Measurements from ENCODE around the gene SETBP1.

Gene SETBP1

GRCh38 chr18:45037618-45038017, 356.9 kb downstream of the SETBP1 start:
- POLR2A ChIA-PET = no interaction called here
- Histone ChIP-seq H3K36me3 (ENCODE audit: control insufficient read depth in 4 of 4, insufficient read depth in 4 of 4, low read length in 3 of 4) (peaks cover 0 to 8% (median 0%) of the 10 kb centered on the region in 4 experiments), H3K27me3 (replicated peaks in 2 of 5; ENCODE audit: control insufficient read depth in 4 of 5, insufficient read depth in 5 of 5, low read length in 4 of 5) (no peaks in the 10 kb centered on the region), H3K27ac (ENCODE audit: insufficient read depth in 1 of 2, low read depth in 1 of 2, low read length in 2 of 2, poor library complexity in 1 of 2, severe bottlenecking in 2 of 2) (no peak overlapping the region), H3K9me3 (ENCODE audit: control extremely low read depth in 1 of 5, control insufficient read depth in 4 of 5, insufficient read depth in 2 of 5, low read depth in 1 of 5, low read length in 4 of 5) (no peaks in the 10 kb centered on the region), H3K4me1 (ENCODE audit: control extremely low read depth in 1 of 4, control insufficient read depth in 4 of 4, insufficient read depth in 4 of 4, low read length in 3 of 4) (no peaks in the 10 kb centered on the region), H3K4me3 (ENCODE audit: control insufficient read depth in 1 of 7, extremely low read depth in 1 of 7, insufficient read depth in 4 of 7, low read depth in 2 of 7, low read length in 6 of 7) (no peak overlapping the region)
- CTCF ChIA-PET = interaction anchor here (1.3 kb wide), 1 partner anchor 175 kb away, joined by 3 read pairs; no protein-coding TSS in a partner anchor
- DNase-seq = no peak
- 100% methylated on average over 2 of the region's 2 CpGs for WGBS (ENCODE audit: insufficient coverage)

- DNase-seq = no peak
- no peak overlapping the region for H3K4me3 ChIP-seq (ENCODE audit: control insufficient read depth in 1 of 7, extremely low read depth in 1 of 7, insufficient read depth in 4 of 7, low read depth in 2 of 7, low read length in 6 of 7)
- H3K36me3 ChIP-seq (ENCODE audit: control insufficient read depth in 4 of 4, insufficient read depth in 4 of 4, low read length in 3 of 4) = peaks cover 0 to 8% (median 0%) of the 10 kb centered on the region in 4 experiments
- no peak overlapping the region for H3K27ac ChIP-seq (ENCODE audit: insufficient read depth in 1 of 2, low read depth in 1 of 2, low read length in 2 of 2, poor library complexity in 1 of 2, severe bottlenecking in 2 of 2)
- 100% methylated on average over 1 of the region's 5 CpGs for WGBS (ENCODE audit: insufficient coverage)
- CTCF ChIA-PET = no interaction called here
- POLR2A ChIA-PET = no interaction called here
- no peaks in the 10 kb centered on the region for H3K27me3 ChIP-seq (replicated peaks in 2 of 5; ENCODE audit: control insufficient read depth in 4 of 5, insufficient read depth in 5 of 5, low read length in 4 of 5)
- H3K4me1 ChIP-seq (ENCODE audit: control extremely low read depth in 1 of 4, control insufficient read depth in 4 of 4, insufficient read depth in 4 of 4, low read length in 3 of 4) = no peaks in the 10 kb centered on the region
- no peaks in the 10 kb centered on the region for H3K9me3 ChIP-seq (ENCODE audit: control extremely low read depth in 1 of 5, control insufficient read depth in 4 of 5, insufficient read depth in 2 of 5, low read depth in 1 of 5, low read length in 4 of 5)
Measured at GRCh38 chr18:45039376-45039775, 358.7 kb downstream of the SETBP1 start.

GRCh38 chr18:45040879-45041278, 360.2 kb downstream of the SETBP1 start:
- DNase-seq = no peak
- Histone ChIP-seq H3K27ac (ENCODE audit: insufficient read depth in 1 of 2, low read depth in 1 of 2, low read length in 2 of 2, poor library complexity in 1 of 2, severe bottlenecking in 2 of 2) (no peak overlapping the region), H3K4me1 (ENCODE audit: control extremely low read depth in 1 of 4, control insufficient read depth in 4 of 4, insufficient read depth in 4 of 4, low read length in 3 of 4) (no peaks in the 10 kb centered on the region), H3K9me3 (ENCODE audit: control extremely low read depth in 1 of 5, control insufficient read depth in 4 of 5, insufficient read depth in 2 of 5, low read depth in 1 of 5, low read length in 4 of 5) (no peaks in the 10 kb centered on the region), H3K4me3 (ENCODE audit: control insufficient read depth in 1 of 7, extremely low read depth in 1 of 7, insufficient read depth in 4 of 7, low read depth in 2 of 7, low read length in 6 of 7) (no peak overlapping the region), H3K27me3 (replicated peaks in 2 of 5; ENCODE audit: control insufficient read depth in 4 of 5, insufficient read depth in 5 of 5, low read length in 4 of 5) (no peaks in the 10 kb centered on the region), H3K36me3 (ENCODE audit: control insufficient read depth in 4 of 4, insufficient read depth in 4 of 4, low read length in 3 of 4) (peaks cover 0 to 8% (median 0%) of the 10 kb centered on the region in 4 experiments)
- CTCF ChIA-PET = no interaction called here
- 86% methylated on average over 1 of the region's 1 CpG for WGBS (ENCODE audit: insufficient coverage)
- POLR2A ChIA-PET = no interaction called here

DNA sequence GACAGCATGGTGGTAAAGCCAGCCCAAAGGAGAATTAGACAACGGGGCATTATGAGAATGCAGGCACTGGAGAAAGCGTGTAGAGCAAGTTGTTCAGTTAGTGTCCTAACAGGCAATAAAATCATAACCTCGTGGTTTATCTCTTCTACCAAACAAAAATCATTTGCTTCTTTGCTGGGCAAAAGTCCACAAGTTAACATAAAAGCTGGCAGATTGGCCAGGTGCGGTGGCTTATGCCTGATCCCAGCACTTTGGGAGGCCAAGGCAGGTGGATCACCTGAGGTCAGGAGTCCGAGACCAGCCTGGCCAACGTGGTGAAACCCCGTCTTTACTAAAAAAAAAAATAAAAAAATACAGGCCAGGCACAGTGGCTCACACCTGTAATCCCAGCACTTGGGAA, 364.1 kb downstream of the SETBP1 start:
- ChIA-PET POLR2A (no interaction called here), CTCF (no interaction called here)
- peaks cover 0 to 2% (median 0%) of the 10 kb centered on the region in 4 experiments for H3K36me3 ChIP-seq (ENCODE audit: control insufficient read depth in 4 of 4, insufficient read depth in 4 of 4, low read length in 3 of 4)
- no peak for DNase-seq
- 100% methylated on average over 4 of the region's 7 CpGs for WGBS (ENCODE audit: insufficient coverage)
- H3K9me3 ChIP-seq (ENCODE audit: control extremely low read depth in 1 of 5, control insufficient read depth in 4 of 5, insufficient read depth in 2 of 5, low read depth in 1 of 5, low read length in 4 of 5) = no peaks in the 10 kb centered on the region
- no peak overlapping the region for H3K27ac ChIP-seq (ENCODE audit: insufficient read depth in 1 of 2, low read depth in 1 of 2, low read length in 2 of 2, poor library complexity in 1 of 2, severe bottlenecking in 2 of 2)
- H3K27me3 ChIP-seq (replicated peaks in 2 of 5; ENCODE audit: control insufficient read depth in 4 of 5, insufficient read depth in 5 of 5, low read length in 4 of 5) = no peaks in the 10 kb centered on the region
- H3K4me1 ChIP-seq (ENCODE audit: control extremely low read depth in 1 of 4, control insufficient read depth in 4 of 4, insufficient read depth in 4 of 4, low read length in 3 of 4) = no peaks in the 10 kb centered on the region
- no peak overlapping the region for H3K4me3 ChIP-seq (ENCODE audit: control insufficient read depth in 1 of 7, extremely low read depth in 1 of 7, insufficient read depth in 4 of 7, low read depth in 2 of 7, low read length in 6 of 7)

GRCh38 chr18:45046228-45046627, 365.5 kb downstream of the SETBP1 start:
- Histone ChIP-seq H3K27ac (ENCODE audit: insufficient read depth in 1 of 2, low read depth in 1 of 2, low read length in 2 of 2, poor library complexity in 1 of 2, severe bottlenecking in 2 of 2) (no peak overlapping the region), H3K4me1 (ENCODE audit: control extremely low read depth in 1 of 4, control insufficient read depth in 4 of 4, insufficient read depth in 4 of 4, low read length in 3 of 4) (no peaks in the 10 kb centered on the region), H3K9me3 (ENCODE audit: control extremely low read depth in 1 of 5, control insufficient read depth in 4 of 5, insufficient read depth in 2 of 5, low read depth in 1 of 5, low read length in 4 of 5) (no peaks in the 10 kb centered on the region), H3K27me3 (replicated peaks in 2 of 5; ENCODE audit: control insufficient read depth in 4 of 5, insufficient read depth in 5 of 5, low read length in 4 of 5) (no peaks in the 10 kb centered on the region), H3K36me3 (ENCODE audit: control insufficient read depth in 4 of 4, insufficient read depth in 4 of 4, low read length in 3 of 4) (no peaks in the 10 kb centered on the region), H3K4me3 (ENCODE audit: control insufficient read depth in 1 of 7, extremely low read depth in 1 of 7, insufficient read depth in 4 of 7, low read depth in 2 of 7, low read length in 6 of 7) (no peak overlapping the region)
- WGBS (ENCODE audit: insufficient coverage) = 100% methylated on average over 1 of the region's 3 CpGs
- CTCF ChIA-PET = no interaction called here
- POLR2A ChIA-PET = no interaction called here
- no peak for DNase-seq

- ChIA-PET POLR2A (no interaction called here), CTCF (no interaction called here)
- H3K4me3 ChIP-seq (ENCODE audit: control insufficient read depth in 1 of 7, extremely low read depth in 1 of 7, insufficient read depth in 4 of 7, low read depth in 2 of 7, low read length in 6 of 7) = no peak overlapping the region
- no peak overlapping the region for H3K27ac ChIP-seq (ENCODE audit: insufficient read depth in 1 of 2, low read depth in 1 of 2, low read length in 2 of 2, poor library complexity in 1 of 2, severe bottlenecking in 2 of 2)
- H3K4me1 ChIP-seq (ENCODE audit: control extremely low read depth in 1 of 4, control insufficient read depth in 4 of 4, insufficient read depth in 4 of 4, low read length in 3 of 4) = no peaks in the 10 kb centered on the region
- H3K9me3 ChIP-seq (ENCODE audit: control extremely low read depth in 1 of 5, control insufficient read depth in 4 of 5, insufficient read depth in 2 of 5, low read depth in 1 of 5, low read length in 4 of 5) = no peaks in the 10 kb centered on the region
- no peak for DNase-seq
- 100% methylated on average over 2 of the region's 6 CpGs for WGBS (ENCODE audit: insufficient coverage)
- no peaks in the 10 kb centered on the region for H3K36me3 ChIP-seq (ENCODE audit: control insufficient read depth in 4 of 4, insufficient read depth in 4 of 4, low read length in 3 of 4)
- H3K27me3 ChIP-seq (replicated peaks in 2 of 5; ENCODE audit: control insufficient read depth in 4 of 5, insufficient read depth in 5 of 5, low read length in 4 of 5) = no peaks in the 10 kb centered on the region
Measured at GRCh38 chr18:45046961-45047360, 366.3 kb downstream of the SETBP1 start.

- no peaks in the 10 kb centered on the region for H3K27me3 ChIP-seq (replicated peaks in 2 of 5; ENCODE audit: control insufficient read depth in 4 of 5, insufficient read depth in 5 of 5, low read length in 4 of 5)
- H3K27ac ChIP-seq (ENCODE audit: insufficient read depth in 1 of 2, low read depth in 1 of 2, low read length in 2 of 2, poor library complexity in 1 of 2, severe bottlenecking in 2 of 2) = no peak overlapping the region
- H3K9me3 ChIP-seq (ENCODE audit: control extremely low read depth in 1 of 5, control insufficient read depth in 4 of 5, insufficient read depth in 2 of 5, low read depth in 1 of 5, low read length in 4 of 5) = no peaks in the 10 kb centered on the region
- CTCF ChIA-PET = no interaction called here
- POLR2A ChIA-PET = no interaction called here
- H3K36me3 ChIP-seq (ENCODE audit: control insufficient read depth in 4 of 4, insufficient read depth in 4 of 4, low read length in 3 of 4) = peaks cover 0 to 3% (median 0%) of the 10 kb centered on the region in 4 experiments
- WGBS (ENCODE audit: insufficient coverage) = 100% methylated on average over 1 of the region's 4 CpGs
- no peaks in the 10 kb centered on the region for H3K4me1 ChIP-seq (ENCODE audit: control extremely low read depth in 1 of 4, control insufficient read depth in 4 of 4, insufficient read depth in 4 of 4, low read length in 3 of 4)
- no peak overlapping the region for H3K4me3 ChIP-seq (ENCODE audit: control insufficient read depth in 1 of 7, extremely low read depth in 1 of 7, insufficient read depth in 4 of 7, low read depth in 2 of 7, low read length in 6 of 7)
- DNase-seq = no peak
Measured at GRCh38 chr18:45049578-45050319, 369.1 kb downstream of the SETBP1 start.
